Upper lobe of left lung (tissue), 6 donors: Measurements from ENCODE around the gene CD2AP. TPM values are rescaled to one million over a fixed set of nuclear protein-coding genes. Genes with fewer than 3 reads are reported as not detected.
A peak's percentile ranks its signal among the peaks of the same experiment; 100 is the strongest.

Experiments used
- ATAC-seq, 2 donors: fragments of 200-7000 bp; cut with Tn5 transposase; one replicate each; pipeline ENCODE4 v1.9.1; 2022; ENCODE audit warnings: mild to moderate bottlenecking in 2 of 2, moderate library complexity in 2 of 2; ENCODE audit not compliant: low FRiP score in 2 of 2
- DNase-seq, 2 donors: peaks; one replicate each; pipeline ENCODE4 v3.0.0-alpha.2; 2019 to 2020
- H3K27ac ChIP-seq, 4 donors: fragments of 200-600 bp; sonication (generic); one replicate each; pipeline ENCODE4 v1.5.1; 2016 to 2019
- H3K27me3 ChIP-seq, 4 donors: fragments of 200-600 bp; sonication (generic); one replicate each; pipeline ENCODE4 v1.5.1; 2017 to 2019
- H3K36me3 ChIP-seq, 4 donors: fragments of 200-600 bp; sonication (generic); one replicate each; pipeline ENCODE4 v1.5.1; 2016 to 2019
- H3K4me1 ChIP-seq, 4 donors: fragments of 200-600 bp; sonication (generic); one replicate each; pipeline ENCODE4 v1.5.1; 2018 to 2019
- H3K4me3 ChIP-seq, 4 donors: fragments of 200-600 bp; sonication (generic); one replicate each; pipeline ENCODE4 v1.5.1; 2017 to 2019; ENCODE audit warnings: mild to moderate bottlenecking in 2 of 4, moderate library complexity in 1 of 4
- H3K9me3 ChIP-seq, 4 donors: fragments of 200-600 bp; sonication (generic); one replicate each; pipeline ENCODE4 v1.5.1; 2018 to 2019
- CTCF ChIP-seq, 6 experiments: fragments of 450-650 bp in 4 of 6; fragments of 200-600 bp in 2 of 6; sonication (generic) in 2 of 6; IDR thresholded peaks; one replicate each; pipeline ENCODE4 v1.5.1; 2016 to 2019; ENCODE audit warnings: antibody characterized with exemption in 6 of 6
- EP300 ChIP-seq, 4 donors: sonication (generic); formaldehyde crosslinking; IDR thresholded peaks; one replicate each; pipeline ENCODE4 v1.5.1; 2017; ENCODE audit warnings: antibody characterized with exemption in 4 of 4, control low read depth in 2 of 4
- POLR2A ChIP-seq, 4 donors: fragments of 450-650 bp; IDR thresholded peaks; one replicate each; pipeline ENCODE4 v1.5.1; 2016 to 2017; ENCODE audit warnings: antibody characterized with exemption in 4 of 4, mild to moderate bottlenecking in 2 of 4
- POLR2AphosphoS5 ChIP-seq, 2 donors: sonication (generic); formaldehyde crosslinking; IDR thresholded peaks; one replicate each; pipeline ENCODE4 v1.5.1; 2017; ENCODE audit warnings: antibody characterized with exemption in 2 of 2
- WGBS, 2 donors: methylation state at CpG; one replicate each; pipeline ENCODE4 v1.1.5; 2017 to 2018; 5-methylcytosine and 5-hydroxymethylcytosine counted together
- total RNA-seq, 6 donors: library from RNA; depleted of rRNA in 4 of 6; stranded (reverse); fragments of >200 nt in 4 of 6; gene quantifications; one replicate each; pipeline versions ENCODE4 v1.1.0 to v1.2.1, GENCODE V29; 2016 to 2021
- donor health status: DM: no; HTN: no; CAD: no; lungs with moderate emphysema.
- donor health status: DM: no; HTN: yes; CAD: no; lungs with severe emphysema.

CD2AP gene, protein sequence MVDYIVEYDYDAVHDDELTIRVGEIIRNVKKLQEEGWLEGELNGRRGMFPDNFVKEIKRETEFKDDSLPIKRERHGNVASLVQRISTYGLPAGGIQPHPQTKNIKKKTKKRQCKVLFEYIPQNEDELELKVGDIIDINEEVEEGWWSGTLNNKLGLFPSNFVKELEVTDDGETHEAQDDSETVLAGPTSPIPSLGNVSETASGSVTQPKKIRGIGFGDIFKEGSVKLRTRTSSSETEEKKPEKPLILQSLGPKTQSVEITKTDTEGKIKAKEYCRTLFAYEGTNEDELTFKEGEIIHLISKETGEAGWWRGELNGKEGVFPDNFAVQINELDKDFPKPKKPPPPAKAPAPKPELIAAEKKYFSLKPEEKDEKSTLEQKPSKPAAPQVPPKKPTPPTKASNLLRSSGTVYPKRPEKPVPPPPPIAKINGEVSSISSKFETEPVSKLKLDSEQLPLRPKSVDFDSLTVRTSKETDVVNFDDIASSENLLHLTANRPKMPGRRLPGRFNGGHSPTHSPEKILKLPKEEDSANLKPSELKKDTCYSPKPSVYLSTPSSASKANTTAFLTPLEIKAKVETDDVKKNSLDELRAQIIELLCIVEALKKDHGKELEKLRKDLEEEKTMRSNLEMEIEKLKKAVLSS
- 10 to 100 TPM; 22.0 to 86.5 (median 29.3) TPM for total RNA-seq

GRCh38 chr6:47477497-47478232, at the start of gene CD2AP:
Gene CD2AP, plus strand, starts transcription at chr6:47477789. Its CDS starts 456 bp downstream, at chr6:47478245.
- WGBS, 2 donors, result 0% methylated on average over 20 to 51 of the region's 83 CpGs
- Histone ChIP-seq H3K27me3 (no peaks in the 10 kb centered on the region), H3K27ac (peak within 1 kb of the TSS; percentile 92 to 99 (median 96)), H3K4me1 (peaks cover 0 to 27% (median 6%) of the 10 kb centered on the region in 4 donors), H3K9me3 (no peaks in the 10 kb centered on the region), H3K36me3 (no peaks in the 10 kb centered on the region), H3K4me3 (peak within 1 kb of the TSS; percentile 69 to 89 (median 79))
- DNase-seq, result peak; percentile 89 to 97
- peak; percentile 95 to 97 for ATAC-seq
- TF ChIP-seq CTCF (IDR thresholded peaks at IDR 0.05) (peak in 1 of 6 experiments; percentile 16), EP300 (IDR thresholded peaks at IDR 0.05) (no peak), POLR2A (IDR thresholded peaks at IDR 0.05) (peak; percentile 0 to 73 (median 48)), POLR2AphosphoS5 (IDR thresholded peaks at IDR 0.05) (peak; percentile 59 to 63)

DNA sequence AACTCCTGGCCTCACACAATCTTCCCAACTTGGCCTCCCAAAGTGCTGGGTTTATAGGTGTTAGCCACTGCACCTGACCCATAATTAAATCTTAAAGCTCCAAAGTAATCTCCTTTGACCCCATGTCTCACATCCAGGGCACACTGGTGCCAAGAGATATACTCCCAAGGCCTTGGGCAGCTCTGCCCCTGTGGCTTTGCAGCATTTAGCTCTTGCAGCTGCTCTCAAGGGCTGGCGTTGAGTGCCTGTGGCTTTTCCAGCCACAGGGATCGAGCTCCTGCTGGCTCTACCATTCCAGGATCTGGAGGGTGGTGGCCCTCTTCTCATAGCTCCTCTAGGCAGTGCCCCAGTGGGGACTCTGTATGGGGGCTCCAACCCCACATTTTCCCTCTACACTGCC, 49.3 kb upstream of the CD2AP start:
- no peaks in the 10 kb centered on the region for H3K27me3 ChIP-seq
- DNase-seq (no peak), ATAC-seq (no peak)
- H3K4me3 ChIP-seq, result no peak overlapping the region
- no peak for TF ChIP-seq EP300 (IDR thresholded peaks at IDR 0.05)
- TF ChIP-seq CTCF (IDR thresholded peaks at IDR 0.05), result no peak
- no peak for TF ChIP-seq POLR2AphosphoS5 (IDR thresholded peaks at IDR 0.05)
- no peak for TF ChIP-seq POLR2A (IDR thresholded peaks at IDR 0.05)
- H3K36me3 ChIP-seq, result no peaks in the 10 kb centered on the region
- H3K4me1 ChIP-seq, result no peaks in the 10 kb centered on the region
- H3K9me3 ChIP-seq, result peaks cover 0 to 10% (median 3%) of the 10 kb centered on the region in 4 donors
- no peak overlapping the region for H3K27ac ChIP-seq
- WGBS, 2 donors, result 95 to 100% methylated on average over 1 to 2 of the region's 2 CpGs

DNA sequence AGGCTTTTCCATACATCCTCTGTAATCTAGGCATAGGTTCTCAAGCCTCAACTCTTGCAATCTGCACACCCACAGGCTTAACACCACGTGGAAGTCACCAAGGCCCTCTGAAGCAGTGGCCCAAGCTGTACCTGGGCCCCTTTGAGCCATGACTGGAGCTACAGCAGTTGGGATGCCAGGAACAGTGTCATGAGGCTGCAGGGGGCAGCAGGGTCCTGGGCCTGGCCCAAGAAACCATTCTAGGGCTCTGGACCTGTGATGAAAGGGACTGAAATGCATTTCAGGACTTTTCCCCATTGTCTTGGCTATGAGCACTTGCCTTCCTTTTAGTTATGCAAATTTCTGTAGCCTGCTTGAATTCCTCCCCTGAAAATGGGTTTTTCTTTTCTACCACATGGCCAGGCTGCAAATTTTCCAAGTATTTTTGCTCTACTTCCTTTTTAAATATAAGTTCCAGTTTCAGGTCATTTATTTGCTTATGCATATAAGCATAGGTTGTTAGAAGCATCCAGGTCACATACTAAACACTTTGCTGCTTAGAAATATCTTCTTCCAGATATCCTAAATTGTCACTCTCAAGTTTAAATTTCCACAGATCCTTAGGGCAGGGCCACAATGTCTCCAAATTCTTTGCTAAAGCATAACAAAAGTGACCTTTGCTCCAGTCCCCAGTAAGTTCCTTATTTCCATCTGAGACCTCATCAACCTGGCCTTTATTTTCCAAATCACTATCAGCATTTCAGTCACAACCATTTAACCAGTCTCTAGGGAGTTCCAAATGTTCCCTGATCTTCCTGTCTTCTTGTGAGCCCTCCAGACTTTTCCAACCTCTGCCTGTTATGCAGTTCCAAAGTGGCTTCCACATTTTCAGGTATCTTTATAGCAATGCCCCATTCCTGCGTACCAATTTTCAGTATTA, 48.6 kb upstream of the CD2AP start:
- 63 to 64% methylated on average over 2 of the region's 2 CpGs for WGBS, 2 donors
- no peak overlapping the region for H3K27ac ChIP-seq
- DNase-seq (no peak), ATAC-seq (no peak)
- no peaks in the 10 kb centered on the region for H3K36me3 ChIP-seq
- no peaks in the 10 kb centered on the region for H3K4me1 ChIP-seq
- H3K27me3 ChIP-seq, result no peaks in the 10 kb centered on the region
- H3K9me3 ChIP-seq, result peaks cover 0 to 10% (median 3%) of the 10 kb centered on the region in 4 donors
- H3K4me3 ChIP-seq, result no peak overlapping the region
- TF ChIP-seq POLR2AphosphoS5 (IDR thresholded peaks at IDR 0.05) (no peak), EP300 (IDR thresholded peaks at IDR 0.05) (no peak), POLR2A (IDR thresholded peaks at IDR 0.05) (no peak), CTCF (IDR thresholded peaks at IDR 0.05) (no peak)
